ENCODE data around the gene TMTC1.

- TF ChIP-seq, protein P1, sequence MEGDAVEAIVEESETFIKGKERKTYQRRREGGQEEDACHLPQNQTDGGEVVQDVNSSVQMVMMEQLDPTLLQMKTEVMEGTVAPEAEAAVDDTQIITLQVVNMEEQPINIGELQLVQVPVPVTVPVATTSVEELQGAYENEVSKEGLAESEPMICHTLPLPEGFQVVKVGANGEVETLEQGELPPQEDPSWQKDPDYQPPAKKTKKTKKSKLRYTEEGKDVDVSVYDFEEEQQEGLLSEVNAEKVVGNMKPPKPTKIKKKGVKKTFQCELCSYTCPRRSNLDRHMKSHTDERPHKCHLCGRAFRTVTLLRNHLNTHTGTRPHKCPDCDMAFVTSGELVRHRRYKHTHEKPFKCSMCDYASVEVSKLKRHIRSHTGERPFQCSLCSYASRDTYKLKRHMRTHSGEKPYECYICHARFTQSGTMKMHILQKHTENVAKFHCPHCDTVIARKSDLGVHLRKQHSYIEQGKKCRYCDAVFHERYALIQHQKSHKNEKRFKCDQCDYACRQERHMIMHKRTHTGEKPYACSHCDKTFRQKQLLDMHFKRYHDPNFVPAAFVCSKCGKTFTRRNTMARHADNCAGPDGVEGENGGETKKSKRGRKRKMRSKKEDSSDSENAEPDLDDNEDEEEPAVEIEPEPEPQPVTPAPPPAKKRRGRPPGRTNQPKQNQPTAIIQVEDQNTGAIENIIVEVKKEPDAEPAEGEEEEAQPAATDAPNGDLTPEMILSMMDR (IDR thresholded peaks at IDR 0.05), result no peak
- TF ChIP-seq POLR2A (IDR thresholded peaks at IDR 0.05), result no peak
Observed at GRCh38 chr12:29744365-29744764, 39.4 kb downstream of the TMTC1 start.

Measured in uterus (tissue), 2 donors.